ENCODE data around the gene CCL21.

DNA sequence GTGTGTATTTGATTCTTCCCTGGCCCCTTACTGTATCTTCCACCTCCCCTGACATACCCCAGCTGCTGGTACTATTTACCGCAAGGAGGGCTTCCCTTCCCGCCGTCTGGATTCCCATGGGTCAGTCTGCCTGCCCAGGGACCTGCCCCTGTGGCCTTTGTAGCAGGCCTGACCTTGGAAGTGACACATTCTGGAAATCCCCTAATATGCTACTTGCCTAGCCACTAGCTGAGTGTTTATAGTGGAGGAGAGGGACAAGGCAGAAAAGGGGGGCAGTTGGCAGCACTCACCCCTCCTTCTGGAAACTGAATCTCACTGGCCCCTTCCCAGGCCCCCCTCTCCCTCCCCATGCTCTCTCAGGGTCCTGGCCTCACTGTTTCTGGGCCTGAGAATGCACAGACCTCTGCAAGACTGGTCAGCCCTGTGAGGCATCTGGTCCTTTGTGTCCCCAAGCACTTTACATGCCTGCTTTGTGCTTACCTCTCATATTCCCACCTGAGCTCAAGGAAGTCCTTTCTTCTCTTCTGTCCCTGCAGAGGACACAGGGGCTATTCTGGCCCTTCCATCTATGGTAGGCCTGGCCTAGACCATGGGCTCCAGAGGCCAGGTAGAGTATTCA is 8.2 kb upstream of the CCL21 start:
- TF ChIP-seq CTCF (conservative IDR thresholded peaks at IDR 0.05) (no peak), ZFX (IDR thresholded peaks at IDR 0.05) (no peak)
